GM19372 (cell line): ENCODE results near the gene TMEM131.

Source experiments
- ATAC-seq: cut with Tn5 transposase; IDR thresholded peaks from one replicate; pipeline ENCODE4 v1.9.1; 2021; ENCODE audit warnings: mild to moderate bottlenecking, low read depth, moderate library complexity; ENCODE audit not compliant: unreplicated experiment

The TMEM131 gene

DNA sequence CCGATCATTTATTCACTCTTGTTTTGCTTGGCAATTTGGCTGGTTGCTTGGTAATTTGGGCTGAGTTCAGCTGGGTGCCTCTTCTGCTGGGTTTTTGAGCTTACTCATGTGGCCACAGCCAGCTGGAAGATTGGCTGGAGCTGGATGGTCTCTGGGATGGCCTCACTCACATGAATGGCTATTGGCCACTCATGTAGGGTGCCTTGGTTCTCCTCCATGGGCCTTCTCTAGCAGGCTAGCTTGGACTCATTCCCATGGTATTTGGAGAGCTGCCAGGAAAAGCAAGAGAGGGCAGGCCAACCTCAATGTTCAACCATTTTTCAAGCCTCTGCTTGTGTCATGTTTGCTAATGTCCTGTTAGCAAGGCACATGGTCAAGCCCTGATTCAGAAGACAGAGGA, 265.5 kb downstream of the TMEM131 start:
- no peak for ATAC-seq

DNA sequence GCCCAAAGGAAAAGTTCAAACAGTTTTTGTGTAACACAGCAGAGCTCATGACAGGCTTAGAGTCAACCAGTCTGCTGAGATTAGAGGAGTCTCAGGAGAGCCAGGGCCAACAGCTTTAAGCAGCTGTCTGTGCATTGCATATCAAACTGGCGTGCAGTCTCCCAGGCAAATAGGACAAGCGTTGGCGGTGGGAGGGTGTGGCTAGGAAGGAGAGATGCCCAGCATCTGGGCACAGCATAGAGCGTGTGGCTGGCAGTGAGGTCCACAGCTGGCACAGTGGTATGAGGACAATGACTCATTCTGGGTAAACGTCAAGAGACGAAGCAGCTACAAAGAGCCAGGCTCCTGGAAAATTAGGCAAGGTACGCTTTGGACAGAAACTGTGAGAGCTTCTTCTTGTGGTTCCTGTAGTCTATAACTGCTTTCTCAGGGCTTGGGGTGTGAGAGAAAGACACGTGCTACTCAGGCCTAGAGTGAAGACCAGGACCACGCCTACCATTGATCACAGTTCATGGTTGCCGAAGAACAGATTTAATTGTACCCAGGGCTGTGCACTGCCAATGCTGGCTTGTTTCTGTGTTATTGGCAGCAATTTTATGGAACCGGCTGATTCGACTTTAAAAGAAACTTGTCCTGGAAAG, 267.5 kb downstream of the TMEM131 start:
- no peak for ATAC-seq

DNA sequence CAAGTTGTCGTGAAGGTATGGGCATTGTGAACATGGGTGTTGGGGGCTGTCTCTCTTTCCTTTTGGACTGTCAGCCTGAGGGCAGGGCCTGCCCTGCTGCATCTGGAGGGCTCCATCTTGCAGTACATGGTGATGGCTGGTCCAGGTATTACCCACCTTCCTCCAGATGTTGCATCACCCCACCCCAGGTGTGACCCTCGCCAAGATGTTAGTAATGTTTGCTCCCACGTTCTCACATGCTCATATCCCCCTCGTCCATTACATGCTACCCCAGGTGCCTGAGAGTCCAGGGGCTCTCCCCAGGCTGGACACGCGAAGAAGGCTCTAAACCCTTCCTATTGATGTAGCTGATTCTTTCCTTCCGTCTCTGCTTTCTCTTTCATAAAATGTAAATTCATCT, 268.5 kb downstream of the TMEM131 start:
- ATAC-seq = no peak

DNA sequence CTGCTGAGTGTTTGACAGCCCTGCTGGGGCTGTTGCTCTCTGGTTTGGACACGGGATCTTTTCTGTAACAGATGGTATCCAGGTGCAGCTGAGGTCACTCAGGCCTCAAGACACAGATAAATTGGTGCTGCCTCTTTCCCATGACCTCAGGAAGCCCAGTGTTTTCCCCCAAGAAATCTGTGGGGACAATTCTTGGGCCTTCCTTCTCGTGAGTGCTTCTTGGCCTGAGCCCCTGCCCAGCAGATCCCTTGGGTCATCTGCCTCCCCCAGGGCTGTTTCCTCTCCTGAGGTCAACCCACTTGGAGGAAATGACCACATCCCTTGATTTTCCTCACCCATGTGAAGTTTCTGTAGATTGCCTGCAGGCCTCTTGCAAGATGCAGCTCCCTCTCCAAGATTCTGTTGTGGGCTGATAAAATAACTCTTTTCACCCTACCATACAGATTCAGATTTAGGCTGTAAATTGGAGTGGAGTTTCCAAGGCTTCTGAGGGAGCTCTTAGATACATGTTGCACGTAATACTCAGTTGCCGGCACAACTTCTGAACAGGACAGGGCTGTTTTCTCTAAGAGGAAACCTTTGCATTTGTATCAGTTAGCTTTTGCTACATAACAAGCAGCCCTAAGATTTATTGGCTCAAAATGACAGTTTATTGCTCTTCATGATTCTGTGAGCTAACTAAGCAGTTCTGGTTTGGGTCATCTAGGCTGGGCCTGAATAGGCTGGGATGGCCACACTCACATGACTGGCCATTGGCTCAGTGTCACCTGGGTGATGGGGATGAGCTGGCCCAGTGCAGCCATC, 269.3 kb downstream of the TMEM131 start:
- ATAC-seq = no peak

DNA sequence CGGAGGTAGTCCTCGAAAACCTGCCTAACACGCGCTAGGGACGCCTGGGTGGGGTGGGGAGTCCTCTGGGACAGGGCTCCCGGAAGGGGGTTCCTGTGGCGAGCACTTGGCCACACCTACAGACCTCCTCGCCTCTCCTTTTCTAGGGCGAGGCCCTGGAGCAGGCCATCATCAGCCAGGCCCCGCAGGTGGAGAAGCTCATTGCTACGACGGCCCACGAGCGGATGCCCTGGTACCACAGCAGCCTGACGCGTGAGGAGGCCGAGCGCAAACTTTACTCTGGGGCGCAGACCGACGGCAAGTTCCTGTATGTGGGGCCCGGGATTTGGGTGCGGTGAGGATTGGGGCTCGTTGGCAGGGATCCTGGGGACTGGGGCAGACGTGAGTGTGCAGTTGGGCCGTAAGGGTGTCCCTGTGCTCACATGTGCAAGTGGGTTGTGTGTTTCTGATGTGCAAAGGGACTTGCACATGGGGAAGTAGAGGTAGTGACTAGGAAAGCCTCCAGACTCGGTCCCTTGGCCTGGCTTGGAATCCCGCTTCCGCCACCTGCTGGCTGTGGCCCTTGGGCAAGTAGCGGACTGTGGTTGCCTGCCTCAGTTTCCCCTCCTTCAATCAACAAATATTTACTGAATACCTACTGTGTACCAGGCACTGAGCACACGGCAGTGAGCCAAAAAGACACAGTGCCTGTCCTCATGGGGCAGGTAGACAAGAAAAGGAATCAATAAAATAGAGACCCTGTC, 270.6 kb downstream of the TMEM131 start:
- ATAC-seq = no peak

DNA sequence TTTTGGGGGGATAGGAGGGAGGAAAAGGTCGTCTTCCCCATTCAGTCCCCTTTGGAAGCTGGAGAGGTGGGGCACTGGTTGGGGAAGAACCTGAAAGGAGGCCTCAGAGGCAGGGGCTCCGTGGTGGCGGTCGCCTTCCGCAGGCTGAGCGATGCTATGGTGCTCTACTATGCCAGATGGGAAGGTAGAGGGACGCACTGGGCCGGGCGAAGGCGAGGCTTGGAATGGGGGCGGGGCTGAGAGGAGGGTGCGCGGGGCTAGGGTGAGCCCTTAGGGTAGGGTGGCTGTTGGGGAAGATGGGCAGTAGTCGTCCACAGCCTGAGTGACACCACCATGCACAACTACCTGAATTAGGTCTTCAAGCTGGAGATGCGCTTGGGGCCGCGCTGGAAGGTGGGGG, 271.2 kb downstream of the TMEM131 start:
- ATAC-seq = no peak

DNA sequence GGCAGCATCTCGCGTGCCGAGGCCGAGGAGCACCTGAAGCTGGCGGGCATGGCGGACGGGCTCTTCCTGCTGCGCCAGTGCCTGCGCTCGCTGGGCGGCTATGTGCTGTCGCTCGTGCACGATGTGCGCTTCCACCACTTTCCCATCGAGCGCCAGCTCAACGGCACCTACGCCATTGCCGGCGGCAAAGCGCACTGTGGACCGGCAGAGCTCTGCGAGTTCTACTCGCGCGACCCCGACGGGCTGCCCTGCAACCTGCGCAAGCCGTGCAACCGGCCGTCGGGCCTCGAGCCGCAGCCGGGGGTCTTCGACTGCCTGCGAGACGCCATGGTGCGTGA, 271.7 kb downstream of the TMEM131 start:
- no peak for ATAC-seq

DNA sequence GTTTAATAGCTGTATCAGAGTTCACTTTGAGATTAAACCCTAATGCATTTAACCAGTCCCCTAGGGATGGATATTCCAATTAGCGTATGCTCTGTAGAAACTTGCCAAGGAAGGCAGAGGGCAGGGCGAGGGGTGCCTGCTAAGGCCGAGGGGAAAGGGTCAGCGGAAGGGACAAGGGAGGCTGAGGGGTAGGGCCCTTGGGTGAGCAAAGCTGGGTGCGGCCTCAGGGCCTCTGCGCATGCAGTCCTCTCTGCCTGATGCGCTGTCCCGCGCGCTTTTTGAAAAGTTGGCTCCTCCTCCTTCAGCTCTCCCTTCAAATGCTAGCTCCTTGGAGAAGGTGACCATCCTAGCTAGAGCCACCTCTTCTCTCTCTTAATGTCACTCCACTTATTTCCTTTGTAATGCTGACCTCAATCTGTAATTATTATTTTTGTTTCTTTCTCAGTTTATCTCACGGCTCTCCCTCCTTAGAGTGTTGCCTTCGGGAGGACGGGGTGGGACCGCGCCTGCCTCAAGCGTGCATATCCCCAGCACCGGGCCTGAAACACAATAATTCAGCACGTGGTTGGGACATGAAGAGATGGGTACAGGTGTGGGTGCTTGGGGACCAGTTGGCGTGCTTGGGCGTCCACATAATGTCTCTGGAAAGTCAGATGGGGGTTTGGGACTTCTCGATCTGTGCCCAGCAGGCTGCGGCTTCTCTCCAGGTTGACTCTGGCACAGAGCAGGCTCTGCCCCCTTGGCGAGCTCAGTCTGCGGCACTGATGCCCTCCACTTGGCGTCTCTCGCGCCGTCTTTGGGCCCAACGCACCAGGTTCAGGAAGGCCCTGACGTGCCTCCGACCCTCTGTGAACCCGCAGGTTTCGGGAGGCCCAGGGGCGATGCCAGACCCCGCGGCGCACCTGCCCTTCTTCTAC, 272.3 kb downstream of the TMEM131 start:
- ATAC-seq = no peak

DNA sequence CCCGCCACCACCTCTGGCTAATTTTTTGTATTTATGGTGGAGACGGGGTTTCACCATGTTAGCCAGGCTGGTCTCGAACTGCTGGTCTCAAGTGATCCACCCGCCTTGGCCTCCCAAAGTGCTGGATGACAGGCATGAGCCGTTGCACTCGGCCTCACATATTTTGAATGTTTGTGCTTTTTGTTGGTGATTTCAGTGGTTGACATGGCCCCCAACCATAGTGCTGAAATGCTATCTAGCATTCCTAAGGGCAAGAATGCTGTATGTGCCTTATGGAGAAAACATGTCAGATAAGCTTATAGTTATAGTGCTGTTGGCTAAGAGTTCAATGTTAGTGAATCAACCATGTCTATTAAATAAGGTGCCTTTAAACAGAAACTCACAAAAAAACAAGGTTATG, 273.5 kb downstream of the TMEM131 start:
- ATAC-seq = no peak

DNA sequence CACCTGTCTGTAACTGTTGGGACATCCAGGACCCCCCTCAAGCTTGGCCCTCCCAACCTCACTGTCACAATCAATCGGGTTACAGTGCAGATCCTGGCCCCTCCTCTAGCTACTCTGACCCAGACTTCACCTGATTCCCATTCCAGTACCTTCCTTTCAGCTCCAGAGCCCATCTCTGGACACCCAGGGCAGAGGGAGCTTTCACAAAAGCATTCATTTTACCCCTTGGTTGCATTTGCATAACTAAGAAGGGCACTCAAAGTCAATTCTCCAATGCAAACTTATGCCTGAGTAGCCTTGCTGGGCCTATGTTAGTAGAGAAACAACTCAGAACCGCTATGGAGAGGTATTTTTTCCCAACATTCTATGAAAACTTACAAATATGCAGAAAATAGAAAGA, 275.0 kb downstream of the TMEM131 start:
- ATAC-seq = no peak

DNA sequence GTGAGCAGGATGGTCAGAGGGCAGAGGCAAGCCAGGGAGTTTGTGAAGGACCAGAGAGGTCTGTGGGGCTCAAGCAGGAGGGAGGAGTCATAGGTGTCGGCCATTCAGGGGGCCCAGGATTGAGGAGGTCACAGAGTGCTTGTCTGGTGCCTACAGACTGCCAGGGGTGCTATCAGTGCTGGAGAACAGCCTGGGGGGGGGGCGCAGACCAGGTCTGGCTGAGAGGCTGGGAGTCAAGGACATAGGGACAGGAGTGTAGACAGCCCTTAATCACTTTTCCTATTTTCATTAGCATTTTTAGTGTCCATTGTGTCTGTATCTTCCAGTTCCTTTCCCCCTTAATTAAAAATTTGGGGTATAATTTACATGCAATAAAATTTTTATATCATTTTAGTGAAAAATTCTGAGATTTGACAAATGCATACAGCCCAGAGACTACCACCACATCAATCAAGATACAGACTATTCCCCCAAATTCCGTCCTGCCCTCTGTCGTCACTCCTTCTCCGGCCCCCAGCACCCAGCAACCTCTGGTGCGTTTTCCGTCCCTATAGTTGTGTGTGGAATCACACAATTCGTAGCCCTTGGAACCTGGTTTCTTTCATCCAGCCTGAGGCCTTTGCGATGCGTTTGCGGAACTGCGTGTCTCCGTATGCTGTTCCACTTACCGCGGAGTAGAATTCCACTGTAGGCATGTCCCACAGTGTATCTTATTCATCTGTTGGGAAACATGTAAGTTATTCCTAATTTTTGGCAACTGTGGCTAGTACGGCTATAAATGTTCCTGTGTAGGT, 276.2 kb downstream of the TMEM131 start:
- no peak for ATAC-seq

DNA sequence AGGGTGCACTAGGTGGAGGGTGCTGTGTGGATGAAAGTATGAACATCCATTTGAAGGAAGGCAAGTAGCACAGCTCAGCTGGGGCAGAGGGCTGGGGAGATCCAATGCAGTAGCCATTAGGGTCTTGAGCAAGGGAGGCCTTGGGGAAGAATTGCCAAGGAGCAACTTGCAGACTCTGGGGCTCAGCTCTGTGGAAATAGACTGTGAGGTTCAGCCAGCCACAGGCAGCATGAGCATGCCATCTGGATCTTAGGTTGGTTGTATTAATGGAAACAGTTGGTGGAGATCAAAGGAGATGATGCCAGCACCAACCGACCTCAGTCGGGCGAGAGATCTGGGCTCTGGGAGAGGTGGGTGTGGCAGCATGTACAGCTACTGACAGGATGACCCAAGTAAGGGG, 276.8 kb downstream of the TMEM131 start:
- no peak for ATAC-seq

DNA sequence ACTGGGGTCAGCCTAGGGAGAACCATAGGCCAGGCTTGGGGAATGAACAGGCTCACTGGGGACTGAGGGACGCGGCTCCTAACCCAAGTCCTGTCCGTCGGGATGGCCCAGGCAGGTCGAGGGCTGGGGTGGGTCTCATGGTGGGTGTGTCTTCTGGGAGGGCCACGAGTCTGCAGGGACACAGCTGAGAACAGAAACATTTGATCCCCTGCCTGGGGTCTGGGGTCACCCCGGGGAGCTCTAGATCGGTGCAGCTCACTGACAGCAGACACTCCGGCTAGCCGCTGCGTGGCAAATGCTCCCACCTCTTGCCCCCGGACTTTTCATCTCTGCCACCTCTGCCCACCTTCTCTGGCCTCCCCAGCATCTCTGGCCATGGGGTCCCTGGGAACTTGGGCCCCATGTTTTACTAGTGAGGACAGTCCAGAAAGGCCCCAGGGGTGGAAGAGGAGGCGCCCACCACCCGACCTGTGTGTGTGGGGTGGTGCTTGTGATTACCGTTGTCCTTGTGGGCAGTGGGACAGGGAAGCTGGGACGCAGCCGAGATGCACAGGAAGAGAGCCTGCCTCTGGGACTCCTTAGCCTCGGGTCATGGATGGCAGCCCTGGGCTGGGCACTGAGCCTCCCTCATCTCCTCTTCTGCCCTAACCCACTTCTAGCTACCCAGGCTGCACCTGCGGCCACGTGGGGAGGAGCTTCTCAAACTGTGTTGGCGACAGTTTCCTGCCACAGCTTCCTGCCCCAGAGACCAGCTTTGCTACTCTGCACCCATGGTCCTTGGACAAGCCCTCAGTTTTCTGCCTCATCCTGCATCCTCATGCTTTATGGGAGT, 277.5 kb downstream of the TMEM131 start:
- peak; percentile 74 for ATAC-seq

DNA sequence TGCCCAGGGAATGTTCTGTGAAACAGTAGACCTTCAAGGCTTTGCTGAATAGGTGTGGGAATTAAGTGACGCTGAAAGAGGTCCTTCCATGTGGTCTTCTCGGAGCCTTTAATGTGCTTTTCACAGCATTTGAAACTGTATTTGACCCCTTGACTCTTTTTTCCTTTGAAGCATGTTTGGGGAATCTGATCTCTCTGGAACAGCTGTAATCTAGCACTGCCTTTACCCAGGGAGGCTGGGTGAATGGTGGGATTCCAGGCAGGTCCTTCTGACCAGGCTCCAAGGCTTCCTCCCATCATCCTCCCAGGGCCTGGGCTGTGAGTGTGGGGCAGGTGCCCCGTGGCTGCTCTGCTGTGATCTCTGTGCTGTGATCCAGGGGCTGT, 278.1 kb downstream of the TMEM131 start:
- no peak for ATAC-seq

DNA sequence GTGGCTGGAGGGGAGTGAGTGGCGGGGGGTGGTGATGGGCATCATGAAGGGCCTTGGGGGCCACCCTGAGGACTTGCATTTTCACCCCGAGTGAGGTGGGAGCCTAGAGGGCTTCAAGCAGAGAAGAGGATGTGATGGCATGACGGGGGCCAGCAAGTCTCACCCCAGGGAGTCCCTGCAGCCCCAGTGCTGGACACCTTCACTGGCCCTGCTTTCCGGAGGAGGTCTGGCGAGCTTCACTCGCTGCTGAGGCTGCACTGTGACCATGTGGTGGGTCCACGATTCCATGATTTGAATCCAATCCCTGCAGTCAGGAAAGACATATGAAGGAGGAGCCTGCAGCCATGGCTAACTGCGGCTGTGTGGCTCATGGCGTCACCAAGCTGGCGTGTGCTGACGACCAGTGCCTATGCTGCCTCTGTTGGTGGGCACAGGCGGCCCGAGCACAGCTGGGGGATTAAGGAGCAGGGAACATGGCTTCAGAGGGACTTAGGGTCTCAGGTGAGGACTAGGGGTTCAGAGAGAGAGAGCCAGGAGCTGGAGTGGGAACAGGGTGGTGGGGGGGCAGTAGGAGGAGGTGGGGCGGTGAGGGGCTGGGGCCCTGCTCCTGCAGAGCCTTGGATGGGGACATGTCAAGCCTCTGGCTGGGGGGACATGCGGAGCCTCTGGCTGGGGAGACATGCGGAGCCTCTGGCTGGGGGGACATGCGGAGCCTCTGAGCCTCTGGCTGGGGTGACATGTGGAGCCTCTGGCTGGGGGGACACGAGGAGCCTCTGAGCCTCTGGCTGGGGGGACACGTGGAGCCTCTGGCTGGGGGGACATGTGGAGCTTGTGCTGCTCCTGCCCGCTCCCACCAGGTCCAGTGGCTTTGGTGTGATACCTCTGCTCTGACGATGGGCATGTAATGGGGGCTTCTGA, 278.8 kb downstream of the TMEM131 start:
- ATAC-seq = no peak

DNA sequence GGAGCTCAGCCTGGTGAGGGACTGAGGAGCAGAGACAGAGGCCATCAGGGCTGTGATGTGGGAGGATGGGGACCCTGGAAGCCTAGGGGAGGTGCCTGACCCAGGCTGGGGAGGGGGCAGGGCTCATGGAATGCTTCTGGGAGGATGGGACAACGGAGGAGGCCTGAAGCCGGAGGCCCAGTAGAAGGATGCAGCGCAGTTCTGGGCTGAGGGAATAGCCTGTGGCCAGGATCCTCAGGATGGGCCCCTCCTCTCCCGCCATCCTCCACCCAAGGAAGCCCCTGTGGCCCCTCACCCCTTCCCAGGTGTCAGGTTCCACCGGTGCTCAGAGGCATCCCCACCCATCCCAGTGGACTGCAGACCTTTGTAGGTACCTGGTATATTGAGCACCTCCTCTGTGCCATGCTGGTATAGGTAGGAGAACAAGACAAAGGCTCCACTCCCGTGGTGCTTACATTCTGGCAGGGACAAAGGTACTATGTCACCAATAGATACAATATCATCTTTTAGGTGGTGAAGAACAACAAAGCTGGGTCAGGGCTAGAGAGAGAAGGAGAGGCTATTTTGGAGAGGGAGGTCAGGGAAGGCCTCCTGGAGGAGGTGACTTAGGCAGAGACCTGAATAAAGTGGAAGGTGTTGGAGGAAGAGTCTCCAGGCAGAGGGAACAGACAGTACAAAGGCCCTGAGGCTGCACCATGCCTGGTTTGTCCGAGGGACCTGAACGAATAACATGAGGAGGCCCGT, 279.6 kb downstream of the TMEM131 start:
- ATAC-seq = no peak

DNA sequence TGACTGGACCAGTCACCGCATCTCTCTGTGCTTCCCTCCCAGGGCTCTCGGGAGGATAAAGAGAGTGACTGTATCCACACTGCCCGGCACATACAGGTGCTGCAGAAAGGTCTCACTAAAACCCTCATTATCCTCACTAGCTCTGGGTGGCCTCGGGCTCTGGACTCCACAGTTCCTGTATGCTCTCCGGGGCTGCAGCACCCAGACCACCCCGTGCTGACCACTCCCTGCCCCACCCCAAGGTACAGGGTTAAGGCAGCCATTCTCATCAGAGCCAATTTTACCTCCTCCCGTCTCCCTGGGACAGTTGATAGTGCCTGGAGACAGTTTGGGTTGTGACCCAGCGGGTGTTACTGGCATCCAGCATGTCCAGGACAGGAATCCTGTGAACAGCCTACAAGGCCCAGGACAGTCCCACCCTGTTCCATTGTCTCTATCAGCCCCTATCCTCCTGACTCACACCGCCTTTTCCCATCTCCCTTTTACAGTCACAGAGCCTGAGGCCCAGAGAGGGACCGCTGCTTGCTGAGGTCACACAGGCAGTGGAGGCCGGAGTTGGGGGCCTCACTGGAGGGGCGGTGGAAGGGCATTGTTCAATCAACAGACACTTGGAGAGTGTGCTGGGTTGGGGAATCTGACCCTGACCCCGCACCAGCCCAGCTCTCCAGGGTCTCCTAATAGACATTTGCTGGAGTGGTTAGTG, 280.6 kb downstream of the TMEM131 start:
- no peak for ATAC-seq
